GM19239 (cell line): ENCODE data around the gene PLD3.
"Not testable (repeated sequence)": the region's sequence is repeated elsewhere in the genome, so short reads cannot be mapped to it uniquely, and the experiment has no call there.

ENCODE experiments used
- DNase-seq: peaks from one replicate; pipeline ENCODE4 v3.0.0; 2011; ENCODE audit warnings: low spot score; ENCODE audit not compliant: insufficient read length
- FAIRE-seq: peaks from 2 replicates; lab custom pipeline; 2011; peaks lifted over from hg19 to GRCh38; lab: Jason Lieb, UNC

The PLD3 gene

DNA sequence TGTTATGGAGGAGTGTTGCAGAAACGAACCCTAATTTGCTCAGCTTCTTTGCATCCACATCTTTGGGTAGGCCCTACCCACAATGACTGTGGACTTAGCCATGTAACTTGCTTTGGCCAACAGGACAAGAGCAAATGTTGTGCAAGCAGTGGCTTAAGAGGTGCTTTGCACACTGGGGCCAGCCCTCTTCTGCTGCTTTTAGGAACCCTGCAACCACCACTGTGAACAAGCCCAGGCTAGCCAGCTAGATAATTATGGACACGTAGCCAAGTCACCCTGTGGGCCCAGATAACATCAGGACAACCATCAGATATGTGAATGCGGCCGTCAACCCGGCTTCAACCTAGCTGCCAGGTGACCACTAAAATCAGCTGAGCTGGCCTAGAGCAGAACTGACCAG is 17.4 kb upstream of the PLD3 start:
- no peak for FAIRE-seq
- no peak for DNase-seq

DNA sequence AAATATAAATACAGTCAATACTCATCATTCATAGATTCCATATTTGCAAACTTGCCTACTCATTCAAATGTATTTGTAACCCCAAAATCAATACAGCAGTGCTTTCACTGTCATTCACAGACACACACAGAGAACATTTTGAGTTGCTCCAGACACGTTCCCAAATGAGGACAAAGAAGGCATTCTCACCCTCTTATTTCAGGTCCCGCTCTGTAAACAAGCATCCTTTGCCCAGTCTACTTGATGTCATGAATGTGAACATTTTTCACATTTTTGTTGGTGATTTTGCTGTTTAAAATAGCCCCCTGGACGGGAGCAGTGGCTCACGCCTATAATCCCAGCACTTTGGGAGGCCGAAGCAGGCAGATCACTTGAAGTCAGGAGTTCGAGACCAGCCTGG is 15.8 kb upstream of the PLD3 start:
- FAIRE-seq = no peak
- DNase-seq = no peak

GRCh38 chr19:40333083-40333482 is 15.4 kb upstream of the PLD3 start:
- not testable (repeated sequence) for DNase-seq, FAIRE-seq

DNA sequence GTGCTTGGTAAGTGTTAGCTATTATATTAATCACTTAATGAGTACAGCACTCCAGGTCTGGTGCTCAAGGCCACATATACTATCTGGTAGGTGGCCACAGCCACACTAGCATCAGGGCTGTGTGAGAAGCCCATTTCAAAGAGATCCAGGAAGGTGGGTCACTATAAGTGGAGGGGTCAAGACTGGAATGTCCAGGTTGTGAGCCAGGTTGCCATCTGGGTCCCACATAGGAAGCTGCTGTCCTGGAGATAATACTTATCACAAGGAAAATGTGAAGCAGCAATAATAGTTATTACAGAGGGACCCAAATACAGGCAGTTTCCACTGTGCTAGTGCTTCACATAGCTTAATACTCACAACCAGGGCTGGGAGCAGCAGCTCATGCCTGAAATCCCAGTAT is 13.4 kb upstream of the PLD3 start:
- DNase-seq = no peak
- no peak for FAIRE-seq

- DNase-seq (no peak), FAIRE-seq (no peak)
These were observed 12.5 kb upstream of the PLD3 start for GRCh38 chr19:40335855-40336600.

DNA sequence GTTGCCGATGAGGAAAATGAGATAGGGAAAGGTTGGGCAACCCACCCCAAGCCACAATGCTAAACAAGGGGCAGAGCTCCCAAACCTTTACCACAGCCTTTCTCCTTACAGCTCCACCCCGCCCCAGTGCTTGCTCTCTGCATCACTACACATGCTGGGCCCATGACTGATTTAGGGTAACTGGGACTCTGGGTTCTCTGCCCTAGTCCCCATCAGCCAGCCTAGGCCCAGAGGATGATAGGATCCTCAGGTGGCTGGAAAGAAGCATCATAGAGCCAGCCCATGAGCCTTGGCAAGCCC is 11.9 kb upstream of the PLD3 start:
- FAIRE-seq (no peak), DNase-seq (no peak)

GRCh38 chr19:40337107-40337506 is 11.4 kb upstream of the PLD3 start:
- FAIRE-seq (no peak), DNase-seq (no peak)

GRCh38 chr19:40337594-40337993 is 10.9 kb upstream of the PLD3 start:
- no peak for DNase-seq
- FAIRE-seq = no peak

DNA sequence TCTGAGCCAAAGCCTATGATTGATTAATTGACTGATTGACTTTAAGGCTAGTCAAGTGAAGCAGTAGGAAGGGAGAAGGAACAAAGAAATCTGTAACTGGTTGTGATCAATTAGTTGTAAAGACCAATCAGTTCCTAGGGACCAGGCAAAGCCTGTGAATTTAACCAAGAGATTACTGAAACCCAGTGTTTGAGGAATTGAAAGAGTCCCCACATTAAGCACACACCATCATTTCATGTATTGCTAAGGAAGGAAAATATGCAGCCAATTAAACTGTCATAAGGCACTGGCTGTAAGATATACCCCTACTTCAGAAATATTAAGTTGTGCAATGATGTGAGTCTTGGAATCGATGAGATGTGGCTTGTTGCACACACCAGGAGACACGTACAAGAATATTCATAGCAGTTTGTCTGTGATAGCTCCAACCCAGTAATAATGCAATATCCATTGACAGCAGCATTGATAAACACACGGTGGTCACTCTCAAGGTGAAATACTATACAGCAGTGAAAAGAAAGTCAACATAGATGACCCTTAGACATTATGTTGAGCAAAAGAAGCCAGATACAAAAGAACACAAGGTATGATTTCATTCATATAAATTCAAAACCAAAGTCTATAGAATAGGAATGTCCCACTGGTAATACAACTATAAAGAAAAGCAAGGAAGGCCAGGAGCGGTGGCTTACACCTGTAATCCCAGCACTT is 9.3 kb upstream of the PLD3 start:
- DNase-seq = no peak
- no peak for FAIRE-seq

GRCh38 chr19:40341601-40342482 is 6.7 kb upstream of the PLD3 start:
- FAIRE-seq (no peak), DNase-seq (no peak)

DNA sequence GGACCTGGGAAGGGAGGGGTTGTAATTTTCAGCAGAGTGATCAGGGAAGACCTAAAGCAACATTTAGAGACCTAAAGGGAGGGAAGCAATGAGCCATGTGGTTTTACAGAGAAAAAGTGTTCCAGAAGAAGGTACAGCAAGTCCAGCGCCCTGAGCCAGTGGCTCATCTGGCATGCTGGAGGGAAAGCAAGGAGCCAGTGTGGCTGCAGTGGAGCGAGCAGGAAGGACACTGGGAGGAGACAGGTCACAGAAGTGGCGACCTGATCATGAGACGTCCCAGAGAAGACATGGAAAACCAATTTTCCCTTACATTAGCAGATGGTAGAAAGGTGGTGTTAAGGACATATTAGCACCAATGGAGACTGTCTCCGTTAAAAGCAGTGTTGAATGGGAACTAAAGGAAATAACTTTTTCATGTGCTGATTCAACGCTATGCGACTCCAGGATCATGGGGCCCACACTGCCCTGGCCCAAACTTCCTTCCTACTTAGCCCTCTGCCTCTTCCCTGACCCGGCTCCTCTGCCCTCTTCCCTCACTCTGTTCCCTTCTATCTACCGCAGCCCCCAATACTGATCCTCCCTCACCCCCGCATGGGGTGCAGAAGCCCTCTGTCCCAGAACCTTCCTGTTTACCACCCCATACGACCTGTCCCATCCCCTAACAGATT is 5.7 kb upstream of the PLD3 start:
- no peak for DNase-seq
- FAIRE-seq = no peak

DNA sequence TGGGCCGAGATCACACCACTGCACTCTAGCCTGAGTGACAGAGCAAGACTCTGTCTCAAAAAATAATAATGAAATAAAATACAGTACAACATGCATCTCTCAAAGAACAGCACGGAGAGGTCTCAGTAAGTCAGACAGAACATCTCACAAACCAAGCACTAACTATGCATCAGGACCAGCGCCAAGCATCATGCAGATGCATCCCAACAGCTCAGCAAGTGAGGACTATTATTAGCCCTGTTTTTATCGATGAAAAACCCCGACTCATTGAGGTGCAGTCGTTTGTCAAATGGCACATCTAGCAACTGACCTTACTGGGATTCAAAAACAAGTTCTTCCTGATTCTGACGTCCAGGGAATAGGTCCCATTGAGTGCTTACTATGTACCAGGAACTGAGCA is 4.1 kb upstream of the PLD3 start:
- FAIRE-seq = no peak
- DNase-seq = no peak

DNA sequence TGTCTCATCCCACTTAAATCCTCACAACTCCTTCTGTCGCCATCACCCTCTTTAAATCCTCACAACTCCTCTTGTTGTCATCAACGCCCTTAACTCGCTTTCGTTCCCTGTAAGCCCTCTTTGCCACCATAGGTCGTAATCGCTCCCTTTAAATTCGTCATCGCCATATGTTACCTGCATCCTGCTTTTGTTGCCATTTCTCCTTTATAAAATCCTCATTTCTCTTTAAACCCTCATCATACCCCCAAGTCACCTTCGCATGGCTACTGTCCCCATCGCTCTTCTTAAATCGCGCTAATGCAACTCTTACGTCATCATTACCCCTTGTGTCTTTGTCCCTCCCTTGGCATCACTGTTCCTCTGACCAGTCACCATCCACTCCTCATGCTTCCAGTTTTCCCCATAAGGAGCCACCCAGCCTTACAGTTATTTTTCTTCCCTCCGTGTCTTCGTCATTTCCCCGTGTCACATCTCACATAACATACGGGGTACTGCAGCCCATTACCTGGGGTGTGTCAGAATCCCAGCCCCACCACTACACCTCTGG is 539 bp downstream of the PLD3 start:
- FAIRE-seq (no peak), DNase-seq (no peak)

DNA sequence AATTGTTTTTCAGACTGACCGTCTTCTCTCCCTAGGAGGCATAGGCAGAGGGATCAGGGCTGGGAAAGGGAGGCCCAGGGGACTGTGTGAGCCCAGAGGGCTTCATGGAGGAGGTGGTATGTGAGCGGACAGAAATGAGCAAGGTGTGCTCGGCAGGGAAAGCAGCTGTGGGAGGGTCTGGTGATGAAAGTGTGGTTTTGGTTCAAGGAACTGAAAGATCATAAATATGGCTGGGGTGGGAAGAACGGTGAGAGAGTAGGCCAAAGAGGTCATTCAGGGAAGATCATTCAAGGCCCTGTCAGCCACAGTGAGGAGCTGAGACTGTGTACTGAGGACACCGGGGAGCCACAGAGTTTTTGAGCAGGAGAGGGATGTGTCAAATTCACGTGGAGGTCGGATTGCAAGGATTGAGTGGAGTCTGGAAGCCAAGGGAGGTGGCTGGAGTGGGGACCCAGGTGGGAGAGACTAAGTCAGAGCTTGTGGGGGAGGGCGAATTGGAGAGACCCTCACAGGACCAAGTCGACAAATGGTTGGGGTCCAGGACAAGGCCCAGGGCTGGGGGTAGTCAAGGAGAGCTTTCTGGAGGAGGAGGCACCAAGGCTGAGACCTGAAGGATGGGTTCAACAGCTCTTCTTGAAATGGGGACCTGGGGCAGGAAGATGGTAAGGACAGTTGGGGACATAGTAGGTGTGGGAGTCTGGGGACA is 7.6 kb downstream of the PLD3 start:
- peak; percentile 82 for FAIRE-seq
- no peak for DNase-seq

- peak; percentile 11 for FAIRE-seq
- DNase-seq = no peak
These were observed 8.4 kb downstream of the PLD3 start for GRCh38 chr19:40356681-40357595.

GRCh38 chr19:40357640-40358039 is 9.1 kb downstream of the PLD3 start:
- no peak for DNase-seq
- no peak for FAIRE-seq

DNA sequence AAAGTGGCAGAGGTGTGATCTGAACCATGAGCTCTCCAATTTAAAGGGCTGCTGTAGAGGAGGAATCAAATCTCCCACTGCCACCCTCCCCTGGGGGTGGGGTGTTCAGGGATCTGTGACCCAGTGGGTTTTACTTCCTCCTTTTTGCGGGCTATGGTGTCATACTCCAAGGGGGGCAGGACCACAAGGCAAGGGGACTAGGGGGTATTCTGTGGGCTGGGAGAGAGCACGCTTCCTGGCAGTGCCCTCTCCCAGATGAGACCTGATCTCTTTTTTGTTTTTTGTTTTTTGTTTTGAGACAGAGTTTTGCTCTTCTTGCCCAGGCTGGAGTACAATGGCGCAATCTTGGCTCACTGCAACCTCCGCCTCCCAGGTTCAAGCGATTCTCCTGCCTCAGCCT is 10.3 kb downstream of the PLD3 start:
- DNase-seq (no peak), FAIRE-seq (peak; percentile 79)

- DNase-seq = no peak
- FAIRE-seq = no peak
These were observed 11.7 kb downstream of the PLD3 start for GRCh38 chr19:40360020-40360707.
